GM19025 (cell line): Measurements from ENCODE around the gene IQCH.

ENCODE experiments used
- ATAC-seq: cut with Tn5 transposase; IDR thresholded peaks from one replicate; pipeline ENCODE4 v1.9.1; 2021; ENCODE audit warnings: mild to moderate bottlenecking, low read depth, moderate library complexity; ENCODE audit not compliant: unreplicated experiment

Gene IQCH

DNA sequence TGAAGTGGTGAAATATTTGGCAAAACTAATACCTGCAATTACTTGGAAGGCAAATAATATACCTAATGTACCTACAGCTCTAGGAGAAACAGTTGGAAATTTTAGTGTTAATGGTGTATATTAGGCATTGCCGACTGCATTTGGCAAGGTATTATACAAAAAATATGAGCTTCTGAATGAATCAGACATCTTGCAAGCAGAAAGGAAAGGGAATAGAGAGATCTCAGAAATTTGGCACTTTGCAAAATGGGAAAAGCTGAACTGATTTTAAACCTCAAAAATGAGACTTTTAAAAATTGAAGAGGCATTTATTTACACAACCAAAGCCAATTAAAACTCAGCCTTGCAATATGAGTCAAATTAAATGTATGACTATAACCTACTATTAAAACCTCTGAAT is 226.2 kb downstream of the IQCH start:
- no peak for ATAC-seq

DNA sequence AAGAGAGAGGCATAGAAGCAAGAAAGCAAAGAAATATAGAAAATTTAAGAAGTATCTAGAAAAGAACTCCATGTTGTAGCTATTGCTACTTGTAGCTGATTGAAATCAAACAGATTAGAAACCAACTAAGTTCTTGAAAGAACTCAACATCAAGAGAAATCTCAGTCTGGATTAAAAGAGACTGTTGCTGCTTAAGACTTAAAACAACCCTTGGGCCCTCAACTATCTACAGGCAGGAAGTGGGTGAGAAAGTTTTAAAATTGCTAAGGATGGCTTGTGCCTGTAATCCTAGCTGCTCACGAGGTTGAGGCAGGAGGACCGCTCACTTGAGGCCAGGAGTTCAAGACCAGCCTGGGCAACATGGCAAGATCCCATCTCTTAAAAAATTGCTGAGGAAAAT is 227.1 kb downstream of the IQCH start:
- no peak for ATAC-seq

DNA sequence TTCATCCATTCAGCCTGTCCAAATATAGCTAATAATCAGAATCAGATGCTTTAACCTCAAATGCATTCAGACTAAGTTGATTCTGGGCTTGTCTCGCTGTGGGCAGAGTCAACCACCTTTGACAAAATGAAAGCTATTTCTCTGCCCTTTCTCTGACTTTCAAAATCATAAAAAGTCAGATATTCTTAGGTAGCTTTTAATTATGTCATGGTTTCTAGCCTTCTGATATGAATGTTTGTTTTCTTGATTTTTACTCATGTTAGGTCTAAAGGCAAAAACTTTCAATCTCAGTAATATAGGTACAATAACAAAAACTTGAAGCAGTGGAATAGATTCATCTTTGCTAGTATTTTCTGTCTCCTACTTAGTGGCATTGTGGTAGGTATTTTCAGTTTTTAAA is 241.0 kb downstream of the IQCH start:
- ATAC-seq = no peak

DNA sequence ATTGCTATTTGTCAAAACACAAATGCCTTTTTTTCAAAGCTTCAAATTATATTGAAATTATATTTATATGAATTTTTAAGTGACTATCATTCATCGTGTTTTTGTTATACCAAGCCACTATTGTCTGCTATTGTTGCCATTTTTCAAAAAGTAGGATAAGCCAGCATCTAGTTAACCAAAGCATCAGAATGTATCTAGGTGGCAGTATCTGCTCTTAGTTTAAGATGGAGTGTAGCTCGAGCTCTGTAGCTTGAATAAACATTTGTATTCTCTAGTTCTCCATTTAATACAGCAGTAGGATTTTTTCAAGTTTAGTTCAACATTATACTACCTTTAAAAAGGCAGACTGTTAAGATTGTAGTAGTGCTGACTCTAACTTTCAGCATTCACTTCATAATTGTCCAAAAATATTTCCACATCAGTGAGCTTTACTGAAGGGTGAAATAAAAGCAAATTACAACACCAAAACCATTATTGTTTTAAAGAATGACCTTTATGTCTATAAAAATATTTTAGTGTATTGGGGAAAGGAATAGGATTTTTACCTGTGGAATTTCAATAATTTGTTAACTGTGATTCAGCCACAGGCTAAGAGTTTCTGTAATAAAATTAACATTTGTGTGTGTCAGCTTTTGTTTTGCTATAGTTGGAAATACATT is 246.7 kb downstream of the IQCH start:
- ATAC-seq = no peak

DNA sequence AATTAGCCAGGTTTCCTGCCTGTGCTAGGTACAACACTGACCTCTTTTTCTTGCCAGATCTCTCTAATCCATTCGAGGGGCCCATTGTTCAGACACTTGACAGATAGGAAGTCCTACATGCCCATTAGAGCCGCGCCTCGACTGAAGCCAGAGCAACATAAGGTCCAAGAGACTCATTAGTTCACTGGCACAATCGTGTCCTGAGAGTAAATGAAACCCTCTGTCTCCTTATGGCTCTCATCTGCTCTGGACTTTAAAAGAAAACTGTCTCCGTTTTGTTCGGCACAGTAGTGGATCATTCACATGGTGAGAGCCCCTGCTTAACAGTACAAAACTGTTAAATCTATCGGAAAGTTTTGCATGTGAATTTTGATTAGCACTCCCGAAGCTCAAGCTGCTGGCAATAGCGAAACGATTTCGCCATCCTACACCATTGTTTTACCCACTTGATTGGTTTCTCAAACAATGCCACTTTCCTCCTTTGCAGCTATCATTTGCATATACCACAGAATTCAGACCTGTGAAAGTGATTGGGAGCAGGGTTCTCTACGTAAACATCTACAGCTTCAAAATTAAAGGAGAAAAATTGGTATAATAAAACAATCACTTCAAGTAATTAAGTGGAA is 247.4 kb downstream of the IQCH start:
- ATAC-seq = no peak

DNA sequence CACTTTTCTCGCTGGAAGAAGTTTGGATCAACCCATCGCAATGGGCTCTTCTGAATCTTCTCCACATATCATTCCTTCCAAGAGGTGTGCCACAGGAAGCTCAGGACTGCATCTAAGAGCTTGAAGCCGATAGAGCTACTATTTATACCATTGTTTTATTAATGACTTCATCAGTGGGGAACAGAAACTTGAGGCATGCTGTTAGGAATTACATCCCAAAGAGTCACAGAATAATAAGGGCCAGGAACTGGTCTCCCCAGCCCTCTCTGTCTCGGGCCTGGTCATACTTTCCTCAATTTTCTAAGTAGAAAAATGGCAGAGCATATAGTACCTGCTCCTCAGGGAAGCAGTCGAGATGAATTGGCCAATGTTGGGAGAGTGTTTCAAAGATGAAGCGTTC is 249.5 kb downstream of the IQCH start:
- ATAC-seq = no peak

DNA sequence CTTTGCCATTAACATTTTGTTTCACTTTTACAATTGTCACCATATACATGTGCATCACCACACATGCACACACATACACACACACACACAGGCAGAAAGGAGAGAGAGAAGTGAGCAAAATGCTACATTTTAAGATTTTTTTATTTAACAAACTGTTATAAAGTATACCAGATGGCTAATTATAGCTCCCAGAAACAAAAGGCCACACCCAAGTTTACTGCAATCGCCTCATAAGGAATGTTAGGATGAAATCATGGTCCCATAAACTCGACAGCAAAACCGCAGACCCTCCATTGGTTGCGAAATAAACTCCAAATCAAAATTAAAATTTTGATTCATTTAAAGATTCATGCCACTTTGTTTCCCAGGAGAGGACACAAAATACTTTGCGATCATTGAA is 250.2 kb downstream of the IQCH start:
- no peak for ATAC-seq

DNA sequence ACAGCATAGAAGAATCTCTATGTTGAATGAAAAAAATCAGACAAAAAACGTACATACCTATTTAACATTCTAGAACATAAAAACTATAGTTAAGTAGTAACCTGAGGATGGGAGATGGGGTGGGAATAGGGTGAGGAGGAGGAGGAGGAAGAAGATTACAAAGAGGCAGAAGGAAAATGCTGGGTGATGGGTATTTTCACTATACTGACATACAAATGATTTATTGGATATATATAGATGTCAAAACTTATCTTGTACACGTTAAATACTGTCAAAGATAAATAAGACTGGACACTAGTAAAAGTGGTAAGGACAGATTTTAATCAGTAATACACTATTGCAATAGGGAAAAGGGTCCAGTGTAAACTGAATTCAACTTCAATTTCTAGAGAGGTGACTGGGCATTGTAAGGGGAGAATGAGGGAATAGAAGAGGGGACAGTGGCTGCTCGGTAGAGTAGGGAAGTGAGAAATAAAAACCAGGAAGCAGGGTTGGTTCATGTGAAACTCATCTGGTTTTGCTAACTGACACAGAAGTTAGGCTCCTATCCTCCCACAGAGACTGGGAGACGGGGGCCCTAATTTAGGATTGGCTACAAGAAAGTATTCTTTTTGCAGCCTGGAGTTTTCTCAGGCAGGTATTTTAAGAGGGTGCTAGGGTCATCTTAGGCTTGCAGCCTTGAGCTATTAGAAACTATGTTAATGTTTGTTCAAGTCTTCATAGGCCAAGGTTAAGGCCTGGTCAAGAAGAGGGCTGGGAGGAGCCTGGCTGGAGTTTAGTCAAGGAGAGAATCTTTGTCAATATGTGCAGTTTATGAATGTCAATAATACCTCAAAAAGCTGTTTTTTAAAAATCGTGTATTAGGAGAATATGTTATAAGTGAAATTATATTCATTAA is 251.3 kb downstream of the IQCH start:
- ATAC-seq = no peak

DNA sequence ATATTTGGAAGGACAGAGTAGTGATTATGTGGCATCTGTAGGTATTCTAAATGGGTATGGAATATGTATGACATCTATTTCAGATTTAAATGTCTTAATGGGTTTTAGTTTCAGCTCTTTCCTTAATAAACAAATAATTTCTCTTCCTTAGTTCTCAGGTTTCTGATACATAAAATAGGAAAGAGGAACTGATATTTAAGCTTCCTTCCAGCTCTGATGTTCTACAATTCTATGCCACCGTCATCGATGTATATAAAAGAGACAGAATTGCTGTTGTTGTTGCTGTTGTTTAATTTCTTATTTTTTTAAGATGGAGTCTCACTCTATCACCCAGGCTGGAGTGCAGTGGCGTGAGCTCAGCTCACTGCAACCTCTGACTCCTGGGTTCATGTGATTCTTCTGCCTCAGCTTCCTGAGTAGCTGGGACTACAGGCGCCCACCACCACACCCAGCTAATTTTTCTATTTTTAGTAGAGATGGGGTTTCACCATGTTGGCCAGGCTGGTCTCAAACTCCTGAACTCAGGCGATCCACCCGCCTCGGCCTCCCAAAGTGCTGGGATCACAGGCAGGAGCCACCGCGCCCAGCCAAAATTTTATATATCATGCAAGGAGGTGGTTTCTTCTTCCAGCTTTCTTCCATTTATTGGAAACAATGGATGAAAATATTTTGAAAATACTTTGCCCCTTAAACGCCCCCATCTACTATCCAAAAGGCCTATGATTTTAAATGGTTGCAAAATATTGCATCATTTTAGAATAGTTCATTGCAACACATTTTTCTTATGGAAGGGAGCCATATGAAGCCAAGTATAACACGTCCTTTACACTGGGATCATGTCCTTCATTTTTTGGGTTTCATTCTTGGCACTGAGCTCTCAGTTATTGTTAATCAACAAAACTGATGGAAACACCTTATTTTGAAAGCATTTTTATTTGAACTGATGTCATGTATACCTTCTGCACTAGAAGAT is 252.5 kb downstream of the IQCH start:
- ATAC-seq = no peak

DNA sequence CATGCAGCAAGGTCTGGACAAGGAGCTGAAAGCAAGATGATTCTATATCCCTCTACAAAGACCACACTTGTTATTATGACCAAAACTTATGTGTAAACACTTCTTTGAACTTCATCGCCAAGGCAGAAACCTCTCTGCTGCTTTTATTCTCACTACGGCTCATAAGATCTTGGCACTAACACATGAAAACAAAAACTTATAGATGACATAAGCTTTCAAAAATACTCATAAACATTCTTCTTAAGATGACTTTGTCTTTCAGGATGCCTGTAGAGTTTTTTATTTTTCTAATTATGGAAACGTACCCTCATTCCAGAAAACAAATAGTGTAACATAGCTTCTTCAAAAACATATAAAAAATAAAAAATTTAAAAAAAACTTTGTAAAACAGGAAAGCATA is 253.8 kb downstream of the IQCH start:
- no peak for ATAC-seq

DNA sequence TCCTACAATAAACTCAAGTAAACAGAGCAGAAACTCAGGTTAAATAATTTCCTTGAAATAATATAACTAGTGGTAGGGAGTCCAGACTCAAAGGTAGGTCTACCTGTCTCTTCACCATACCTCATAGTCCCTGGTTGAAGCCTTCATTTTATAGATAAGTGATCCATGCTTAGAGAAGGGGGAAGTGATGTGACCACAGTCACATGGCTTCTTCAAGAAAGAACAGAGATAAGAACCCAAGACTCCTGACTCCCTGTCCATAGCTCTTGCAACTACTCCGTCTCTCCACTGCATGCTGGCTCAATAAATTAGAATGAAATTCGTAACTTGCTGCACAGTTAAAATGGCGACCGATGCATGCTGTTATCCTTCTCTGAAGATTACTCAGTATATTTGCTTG is 255.3 kb downstream of the IQCH start:
- ATAC-seq = no peak

DNA sequence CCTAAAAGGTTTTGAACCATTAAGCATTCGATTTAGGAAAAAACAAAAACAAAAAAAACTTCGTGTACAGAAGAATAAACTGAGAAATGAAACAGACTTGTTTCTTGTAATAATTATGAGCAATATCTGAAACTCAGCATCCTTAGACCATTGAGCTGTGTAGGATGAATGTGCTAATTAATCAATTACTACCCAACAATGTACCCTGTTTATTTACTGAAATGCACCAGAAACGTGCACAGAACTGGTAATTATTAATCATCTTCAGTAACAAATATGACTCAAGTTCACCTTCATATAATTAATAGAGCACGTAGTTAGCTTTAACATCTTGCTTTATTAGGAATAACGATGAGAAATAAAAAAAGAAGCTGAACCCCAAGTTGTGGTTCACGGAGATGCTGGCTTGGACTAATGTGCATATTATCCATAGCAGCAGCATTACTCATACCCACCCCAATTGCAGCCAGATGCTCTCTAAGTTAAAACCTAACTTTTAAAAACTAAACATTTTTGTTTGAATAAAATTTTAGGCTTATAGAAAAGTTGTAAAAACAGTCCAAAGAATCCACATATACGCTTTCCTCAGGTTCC is 256.1 kb downstream of the IQCH start:
- ATAC-seq = no peak

DNA sequence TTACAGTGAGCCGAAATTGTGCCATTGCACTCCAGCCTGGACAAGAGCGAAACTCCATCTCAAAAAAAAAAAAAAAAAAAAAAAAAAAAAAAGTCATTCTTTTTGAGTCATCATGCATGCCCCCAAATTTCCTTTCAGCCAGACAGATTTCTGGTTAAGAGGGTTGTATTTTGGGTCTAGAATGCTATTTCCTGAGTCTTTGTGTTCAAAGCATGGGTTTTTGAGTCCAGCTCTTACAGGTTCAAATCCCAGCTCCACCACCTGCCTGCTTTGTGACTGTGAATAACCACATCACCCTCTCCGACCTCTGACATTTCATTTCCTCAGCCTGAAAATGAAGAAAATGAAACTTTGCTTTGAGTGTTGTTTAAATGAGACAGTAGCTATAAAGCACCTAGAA is 257.0 kb downstream of the IQCH start:
- ATAC-seq = no peak

DNA sequence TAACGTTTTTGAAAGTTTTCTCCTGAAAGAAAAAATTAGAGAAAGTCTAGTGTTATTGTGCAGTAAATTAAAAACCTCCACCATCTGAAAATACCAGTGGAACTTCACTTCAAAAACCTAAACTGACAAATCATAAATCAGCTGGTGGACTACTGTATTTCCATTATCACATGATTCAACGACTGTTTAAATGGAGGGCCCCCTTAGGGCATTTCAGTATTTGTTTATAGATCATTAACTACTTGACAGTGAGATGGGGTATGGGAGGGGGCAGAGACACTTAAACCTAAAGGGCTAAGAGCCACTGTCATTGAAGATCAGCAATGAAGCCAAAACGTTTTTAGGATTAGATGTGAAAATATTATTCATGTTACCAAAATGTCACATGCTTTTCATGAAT is 257.6 kb downstream of the IQCH start:
- ATAC-seq = no peak

DNA sequence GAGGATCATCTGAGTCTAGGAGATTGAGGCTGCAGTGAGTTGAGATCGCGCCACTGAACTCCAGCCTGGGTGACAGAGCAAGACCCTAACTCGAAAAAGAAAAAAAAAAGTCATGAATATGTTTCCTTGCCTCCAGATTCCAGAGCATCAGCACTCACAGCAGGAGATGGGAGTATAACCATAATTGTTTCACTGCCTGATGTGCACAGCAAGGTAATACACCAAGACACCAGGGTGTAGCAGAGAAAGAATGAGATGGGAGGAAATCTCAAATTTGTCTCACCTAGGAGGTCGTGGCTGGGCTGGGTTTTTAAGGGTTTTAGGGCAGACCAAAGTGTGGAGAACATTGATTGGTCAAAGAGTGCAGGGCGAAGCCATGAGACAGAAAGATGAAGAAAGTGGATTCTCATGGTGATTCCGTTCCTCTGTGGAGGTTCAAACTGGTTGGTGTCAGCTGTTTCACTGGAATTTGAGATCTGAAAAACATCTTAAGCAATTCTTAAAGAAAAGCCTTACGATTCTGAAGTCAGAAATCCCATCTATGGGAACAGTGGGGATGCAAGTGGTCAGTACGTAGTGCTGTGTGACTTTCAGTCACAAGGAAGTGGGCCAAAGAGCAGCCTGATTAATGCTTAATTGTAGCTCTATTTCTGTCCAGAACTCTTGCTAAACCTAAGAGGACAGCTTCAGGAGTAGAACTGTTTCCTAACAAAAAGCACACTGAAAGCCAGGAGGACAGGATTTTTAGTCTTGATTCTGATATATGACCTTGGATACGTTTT is 258.5 kb downstream of the IQCH start:
- ATAC-seq = no peak

DNA sequence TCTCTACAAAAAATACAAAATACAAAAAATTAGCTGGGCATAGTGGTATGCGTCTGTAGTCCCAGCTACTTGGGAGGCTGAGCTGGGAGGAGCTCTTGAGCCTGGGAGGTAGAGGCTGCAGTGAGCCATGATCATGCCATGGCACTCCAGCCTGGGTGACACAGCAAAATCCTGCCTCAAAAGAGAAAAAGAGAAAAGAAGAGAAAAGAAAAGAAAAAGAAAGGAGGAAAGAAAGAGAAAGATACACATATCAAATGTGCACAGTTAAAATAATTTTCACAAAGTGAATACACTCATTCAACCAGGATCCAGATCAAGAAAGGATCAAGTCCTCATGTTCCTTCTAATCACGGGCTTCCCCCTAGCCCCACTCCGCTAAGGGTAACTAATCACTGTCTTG is 260.5 kb downstream of the IQCH start:
- no peak for ATAC-seq

DNA sequence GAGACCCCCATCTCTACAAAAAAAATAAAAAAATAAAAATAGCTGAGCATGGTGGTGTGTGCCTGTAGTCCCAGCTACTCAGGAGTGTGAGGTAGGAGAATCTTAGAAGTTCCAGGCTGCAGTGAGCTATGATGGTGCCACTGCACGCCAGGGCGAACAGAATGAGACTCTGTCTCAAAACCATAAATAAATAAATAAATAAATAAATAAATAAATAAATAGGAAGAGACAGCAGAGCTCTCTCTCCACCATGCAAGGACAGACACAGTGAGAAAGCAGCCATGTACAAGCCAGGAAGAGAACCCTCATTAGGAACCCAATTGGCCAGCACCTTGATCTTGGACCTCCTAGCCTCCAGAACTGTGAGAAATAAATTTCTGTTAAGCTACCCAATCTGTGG is 261.0 kb downstream of the IQCH start:
- no peak for ATAC-seq

DNA sequence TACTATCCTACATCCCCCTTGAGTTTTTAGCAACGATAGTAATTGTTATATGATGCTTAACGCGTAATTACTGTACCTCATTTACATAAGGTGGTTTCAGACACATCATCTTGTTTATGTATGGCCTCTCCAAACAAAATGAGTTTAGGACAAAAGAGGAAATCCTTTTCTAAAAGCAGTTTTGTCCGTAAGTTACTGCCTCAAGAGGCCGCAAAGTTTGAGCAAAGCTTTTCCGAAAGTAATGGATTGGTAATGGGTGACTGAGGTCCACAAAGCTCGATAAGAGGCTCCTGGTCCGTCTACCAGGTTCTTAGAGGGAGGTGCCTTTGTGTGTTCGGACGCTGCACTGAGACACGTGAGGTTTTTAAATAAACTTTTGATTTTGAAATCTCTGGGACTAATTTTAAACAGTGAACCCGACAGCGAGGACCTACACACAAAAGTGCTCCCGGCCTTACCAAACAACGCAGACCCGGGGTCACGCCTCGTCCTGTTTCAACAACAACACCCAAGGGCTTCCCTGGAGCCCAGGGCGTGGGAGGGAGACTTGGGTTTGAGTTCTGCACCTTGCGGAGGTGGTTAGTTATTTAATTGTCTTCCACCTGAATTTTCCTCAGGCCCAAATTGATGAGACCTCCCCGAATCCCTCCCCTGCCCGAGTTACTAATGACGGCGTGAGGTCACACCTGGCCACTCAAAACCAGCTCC is 265.9 kb downstream of the IQCH start:
- ATAC-seq = no peak
